Brain microvascular endothelial cell (primary cell): Measurements from ENCODE around the gene NAPB.

Source experiments
- DNase-seq: peaks from one replicate; pipeline ENCODE4 v3.0.0-alpha.2; 2020
- H3K27ac ChIP-seq: fragments of 250-450 bp; sonication (Bioruptor Pico); 2 replicates; pipeline ENCODE4 v1.5.1; 2020; ENCODE audit warnings: mild to moderate bottlenecking, moderate library complexity
- H3K27me3 ChIP-seq: fragments of 250-450 bp; sonication (Bioruptor Pico); replicated peaks from 2 replicates; pipeline ENCODE4 v1.5.1; 2020; ENCODE audit warnings: mild to moderate bottlenecking
- H3K36me3 ChIP-seq: fragments of 250-450 bp; sonication (Bioruptor Pico); replicated peaks from 2 replicates; pipeline ENCODE4 v1.5.1; 2020; ENCODE audit warnings: mild to moderate bottlenecking
- H3K4me3 ChIP-seq: 2 replicates; pipeline ENCODE4 v1.5.1; 2011; ENCODE audit warnings: low read depth, mild to moderate bottlenecking, control low read depth, low read length, moderate library complexity
- in situ Hi-C: cut with HindIII; loops from 2 replicates; pipeline ENCODE4 v1.10.0; 2017; ENCODE audit warnings: low sequenced_read_pairs, low pct_ligation_motif_present
- TF ChIP-seq, protein P1 (sequence below): IDR thresholded peaks from 2 replicates; pipeline ENCODE4 v1.5.1; 2011; ENCODE audit warnings: low read depth, mild to moderate bottlenecking, moderate library complexity, low read length, control low read depth, inconsistent platforms; ENCODE audit errors: missing control alignments

NAPB gene

DNA sequence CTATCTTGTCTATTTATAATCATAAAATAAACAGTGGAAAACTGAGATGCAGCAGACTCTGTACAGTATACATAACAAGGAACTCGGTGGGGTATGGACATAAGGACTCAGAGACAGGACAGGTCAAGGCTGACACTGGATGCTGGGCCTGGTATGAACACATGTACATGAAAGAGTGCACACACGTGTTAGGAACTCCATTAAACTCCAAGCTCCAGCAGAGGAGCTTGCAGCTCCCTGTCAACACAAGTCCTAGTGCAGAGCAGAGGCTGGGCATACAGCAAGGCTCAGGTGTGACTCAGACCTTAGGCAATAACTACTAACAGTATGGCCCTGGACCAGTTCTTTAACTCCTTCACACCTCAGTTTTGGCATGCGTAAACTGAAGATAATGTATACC is 17.1 kb downstream of the NAPB start:
- DNase-seq = peak; percentile 40
- no peaks in the 10 kb centered on the region for H3K27me3 ChIP-seq
- H3K4me3 ChIP-seq = no peak overlapping the region
- TF ChIP-seq, protein P1, sequence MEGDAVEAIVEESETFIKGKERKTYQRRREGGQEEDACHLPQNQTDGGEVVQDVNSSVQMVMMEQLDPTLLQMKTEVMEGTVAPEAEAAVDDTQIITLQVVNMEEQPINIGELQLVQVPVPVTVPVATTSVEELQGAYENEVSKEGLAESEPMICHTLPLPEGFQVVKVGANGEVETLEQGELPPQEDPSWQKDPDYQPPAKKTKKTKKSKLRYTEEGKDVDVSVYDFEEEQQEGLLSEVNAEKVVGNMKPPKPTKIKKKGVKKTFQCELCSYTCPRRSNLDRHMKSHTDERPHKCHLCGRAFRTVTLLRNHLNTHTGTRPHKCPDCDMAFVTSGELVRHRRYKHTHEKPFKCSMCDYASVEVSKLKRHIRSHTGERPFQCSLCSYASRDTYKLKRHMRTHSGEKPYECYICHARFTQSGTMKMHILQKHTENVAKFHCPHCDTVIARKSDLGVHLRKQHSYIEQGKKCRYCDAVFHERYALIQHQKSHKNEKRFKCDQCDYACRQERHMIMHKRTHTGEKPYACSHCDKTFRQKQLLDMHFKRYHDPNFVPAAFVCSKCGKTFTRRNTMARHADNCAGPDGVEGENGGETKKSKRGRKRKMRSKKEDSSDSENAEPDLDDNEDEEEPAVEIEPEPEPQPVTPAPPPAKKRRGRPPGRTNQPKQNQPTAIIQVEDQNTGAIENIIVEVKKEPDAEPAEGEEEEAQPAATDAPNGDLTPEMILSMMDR = no peak
- peaks cover 2% of the 10 kb centered on the region for H3K36me3 ChIP-seq
- in situ Hi-C loops = no loop called here
- peak overlapping the region; percentile 22 for H3K27ac ChIP-seq

DNA sequence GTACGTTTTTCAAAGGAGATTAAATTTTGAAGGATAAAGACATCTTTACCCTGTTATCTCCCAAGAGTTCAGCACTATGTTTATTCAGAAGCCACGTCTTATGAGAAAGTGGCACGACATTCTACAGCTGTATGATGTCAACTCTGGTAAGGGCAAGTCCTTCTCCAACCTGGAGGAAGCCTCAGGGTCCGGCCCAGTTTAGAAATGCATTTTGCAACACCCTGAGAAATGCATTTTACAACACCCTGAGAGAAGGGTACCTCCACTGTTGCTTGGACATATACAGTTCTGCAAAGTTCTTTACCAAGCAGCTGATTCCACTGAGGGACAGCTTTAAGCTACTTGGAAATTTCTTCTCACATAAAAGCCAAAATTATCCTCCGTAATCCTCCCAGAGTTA is 17.5 kb downstream of the NAPB start:
- Histone ChIP-seq H3K27me3 (no peaks in the 10 kb centered on the region), H3K36me3 (peaks cover 2% of the 10 kb centered on the region), H3K4me3 (no peak overlapping the region), H3K27ac (peak overlapping the region; percentile 22)
- DNase-seq = no peak
- in situ Hi-C loops = no loop called here
- TF ChIP-seq, protein P1 = no peak

GRCh38 chr20:23401051-23401450 is 20.2 kb downstream of the NAPB start:
- no peak for DNase-seq
- Histone ChIP-seq H3K4me3 (no peak overlapping the region), H3K36me3 (peaks cover 2% of the 10 kb centered on the region), H3K27me3 (no peaks in the 10 kb centered on the region), H3K27ac (no peak overlapping the region)
- TF ChIP-seq, protein P1 = no peak
- in situ Hi-C loops = no loop called here

GRCh38 chr20:23399568-23400241 is 21.6 kb downstream of the NAPB start:
- Histone ChIP-seq H3K27ac (no peak overlapping the region), H3K4me3 (no peak overlapping the region), H3K36me3 (peaks cover 4% of the 10 kb centered on the region), H3K27me3 (no peaks in the 10 kb centered on the region)
- TF ChIP-seq, protein P1 = no peak
- peak; percentile 53 for DNase-seq
- in situ Hi-C loops = no loop called here

DNA sequence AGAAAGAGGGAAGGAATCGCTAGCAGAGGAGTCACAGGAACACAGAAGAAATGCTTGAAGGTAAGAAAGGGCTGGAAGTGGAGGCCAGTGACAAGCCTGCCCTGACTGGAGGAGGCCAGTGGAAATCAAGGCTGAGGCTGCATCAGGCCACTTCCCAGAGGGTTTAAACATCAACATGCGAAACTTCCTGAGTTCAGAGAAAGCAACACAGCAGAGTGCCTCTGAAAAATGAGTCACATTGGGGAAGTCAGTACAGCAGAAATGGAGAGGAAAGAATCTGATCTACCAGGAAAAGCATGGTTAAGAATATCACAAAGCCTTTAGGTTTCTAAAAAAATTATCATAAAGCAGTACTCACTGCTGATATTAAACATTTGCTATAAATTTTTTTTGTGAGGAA is 23.3 kb downstream of the NAPB start:
- peak overlapping the region; percentile 62 for H3K27ac ChIP-seq
- TF ChIP-seq, protein P1 = no peak
- no peaks in the 10 kb centered on the region for H3K27me3 ChIP-seq
- in situ Hi-C loops = no loop called here
- peak; percentile 64 for DNase-seq
- peaks cover 16% of the 10 kb centered on the region for H3K36me3 ChIP-seq
- no peak overlapping the region for H3K4me3 ChIP-seq
